Measurements from ENCODE around the gene EFCAB8.
A peak's percentile ranks its signal among the peaks of the same experiment; 100 is the strongest.
"Not testable (repeated sequence)": the region's sequence is repeated elsewhere in the genome, so short reads cannot be mapped to it uniquely, and the experiment has no call there.

The EFCAB8 gene

DNA sequence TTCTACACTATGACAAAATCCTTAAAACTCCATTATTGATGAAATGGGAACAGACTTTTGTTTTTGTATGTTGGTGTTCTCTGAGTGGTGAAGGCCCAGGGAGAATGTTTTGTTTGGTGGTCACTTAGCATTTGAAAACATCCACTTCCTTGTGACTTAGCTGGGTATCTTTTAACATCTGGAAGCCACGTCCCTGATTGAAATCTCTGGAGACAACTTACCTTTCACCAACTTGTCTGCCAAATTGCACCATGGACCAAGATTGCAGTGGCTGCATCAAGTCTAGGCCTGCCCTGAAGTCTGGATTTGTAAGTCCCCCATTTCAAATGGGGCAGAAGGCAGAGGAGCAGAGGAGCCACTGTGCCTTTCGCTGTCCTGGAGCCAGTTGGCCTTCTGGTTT lies 534 bp upstream of the EFCAB8 start:
- H3K27ac Mint-ChIP-seq: peak overlapping the region; percentile 55
- peaks cover 39% of the 10 kb centered on the region for H3K4me1 Mint-ChIP-seq
- no peak for TF ChIP-seq CTCF (IDR thresholded peaks at IDR 0.05)
- no peak for DNase-seq
- no peaks in the 10 kb centered on the region for H3K27me3 Mint-ChIP-seq (ENCODE audit: low read depth, poor library complexity)
- no peaks in the 10 kb centered on the region for H3K9me3 Mint-ChIP-seq
- no peak overlapping the region for H3K4me3 Mint-ChIP-seq
- H3K36me3 Mint-ChIP-seq (ENCODE audit: low read depth): peaks cover 18% of the 10 kb centered on the region

- Mint-ChIP-seq H3K4me3 (no peak overlapping the region), H3K9me3 (no peaks in the 10 kb centered on the region), H3K36me3 (ENCODE audit: low read depth) (peaks cover 15% of the 10 kb centered on the region), H3K27ac (no peak overlapping the region), H3K4me1 (peaks cover 34% of the 10 kb centered on the region), H3K27me3 (ENCODE audit: low read depth, poor library complexity) (no peaks in the 10 kb centered on the region)
- DNase-seq: no peak
- no peak for TF ChIP-seq CTCF (IDR thresholded peaks at IDR 0.05)
These were observed 2.7 kb downstream of the EFCAB8 start for GRCh38 chr20:32861446-32861845.

GRCh38 chr20:32869562-32869961 lies 10.8 kb downstream of the EFCAB8 start:
- DNase-seq: no peak
- no peak overlapping the region for H3K27ac Mint-ChIP-seq
- H3K4me3 Mint-ChIP-seq: no peak overlapping the region
- TF ChIP-seq CTCF (IDR thresholded peaks at IDR 0.05): no peak
- peaks cover 26% of the 10 kb centered on the region for H3K4me1 Mint-ChIP-seq
- peaks cover 3% of the 10 kb centered on the region for H3K27me3 Mint-ChIP-seq (ENCODE audit: low read depth, poor library complexity)
- H3K9me3 Mint-ChIP-seq: no peaks in the 10 kb centered on the region
- no peaks in the 10 kb centered on the region for H3K36me3 Mint-ChIP-seq (ENCODE audit: low read depth)

DNA sequence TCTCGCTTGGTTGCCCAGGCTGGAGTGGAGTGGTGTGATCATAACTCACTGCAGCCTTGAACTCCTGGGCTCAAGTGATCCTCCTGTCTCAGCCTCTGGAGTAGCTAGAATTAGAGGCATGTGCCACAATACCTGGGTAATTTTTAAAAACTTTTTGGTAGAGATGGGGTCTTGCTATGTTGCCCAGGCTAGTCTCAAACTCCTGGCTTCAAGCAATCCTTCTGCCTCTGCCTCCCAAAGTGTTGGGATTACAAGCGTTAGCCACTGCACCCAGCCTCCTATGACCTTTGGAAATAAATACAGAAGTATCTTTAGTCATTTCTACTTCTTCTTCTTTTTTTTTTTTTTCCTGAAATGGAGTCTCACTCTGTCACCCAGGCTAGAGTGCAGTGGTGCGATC lies 11.8 kb downstream of the EFCAB8 start:
- not testable (repeated sequence) for H3K36me3 Mint-ChIP-seq (ENCODE audit: low read depth); DNase-seq; H3K27me3 Mint-ChIP-seq (ENCODE audit: low read depth, poor library complexity); H3K9me3 Mint-ChIP-seq; H3K4me3 Mint-ChIP-seq; H3K27ac Mint-ChIP-seq
- H3K4me1 Mint-ChIP-seq: peaks cover 20% of the 10 kb centered on the region

GRCh38 chr20:32870985-32871384 lies 12.3 kb downstream of the EFCAB8 start:
- TF ChIP-seq CTCF (IDR thresholded peaks at IDR 0.05): no peak
- no peak for DNase-seq
- Mint-ChIP-seq H3K9me3 (no peaks in the 10 kb centered on the region), H3K4me1 (peaks cover 15% of the 10 kb centered on the region), H3K4me3 (no peak overlapping the region), H3K27me3 (ENCODE audit: low read depth, poor library complexity) (peaks cover 5% of the 10 kb centered on the region), H3K27ac (no peak overlapping the region), H3K36me3 (ENCODE audit: low read depth) (no peaks in the 10 kb centered on the region)

DNA sequence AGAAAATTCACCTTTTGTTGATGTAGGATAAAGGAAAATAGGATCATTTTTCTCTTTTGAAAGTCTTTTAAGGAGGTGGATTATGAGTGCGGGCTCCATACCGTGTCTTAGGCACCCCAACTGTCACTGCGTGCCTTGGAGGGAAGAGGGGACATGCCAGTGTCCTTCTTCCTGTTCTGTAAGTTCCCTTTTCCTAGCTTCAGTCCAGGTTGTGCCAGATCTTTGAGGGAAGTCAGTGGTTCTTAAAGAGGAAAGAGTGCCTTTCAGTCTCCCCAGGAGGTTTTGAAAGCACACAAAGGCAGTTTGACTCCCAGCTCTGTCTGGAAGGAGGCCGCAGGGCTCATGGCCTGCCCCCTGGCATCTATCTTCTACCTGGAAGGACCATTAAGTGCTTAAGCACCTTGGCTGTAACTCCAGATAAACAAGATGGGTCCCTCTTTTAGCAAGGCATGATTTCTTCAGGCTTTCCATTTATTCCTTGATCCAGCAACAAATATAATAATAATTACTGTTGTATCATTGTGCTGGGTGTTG lies 13.0 kb downstream of the EFCAB8 start:
- Mint-ChIP-seq H3K9me3 (no peaks in the 10 kb centered on the region), H3K36me3 (ENCODE audit: low read depth) (no peaks in the 10 kb centered on the region), H3K4me3 (no peak overlapping the region), H3K27me3 (ENCODE audit: low read depth, poor library complexity) (peaks cover 5% of the 10 kb centered on the region), H3K27ac (no peak overlapping the region), H3K4me1 (peaks cover 8% of the 10 kb centered on the region)
- TF ChIP-seq CTCF (IDR thresholded peaks at IDR 0.05): no peak
- no peak for DNase-seq

All from nephron progenitor cell (in vitro differentiated cells).